WTC11 (cell line): Measurements from ENCODE around the gene ACTMAP. TPM values are rescaled to one million over a fixed set of nuclear protein-coding genes. Genes with fewer than 3 reads are reported as not detected.
"Not testable (repeated sequence)": the region's sequence is repeated elsewhere in the genome, so short reads cannot be mapped to it uniquely, and the experiment has no call there.

Experiments
- ATAC-seq: fragments of 200-7000 bp; cut with Tn5 transposase; 2 replicates; pipeline ENCODE4 v1.10.0; 2021; ENCODE audit warnings: mild to moderate bottlenecking, moderate library complexity
- CTCF ChIA-PET: fragments of 300-600 bp; sonication (Branson Sonifier 250); formaldehyde crosslinking; loops from one replicate; lab custom pipeline; 2021; ENCODE audit warnings: antibody characterized with exemption; lab: Charles Lee
- POLR2A ChIA-PET: fragments of 350-600 bp; sonication (Branson Sonifier 250); formaldehyde crosslinking; loops from one replicate; lab custom pipeline; 2021; ENCODE audit warnings: antibody characterized with exemption; lab: Charles Lee
- DNase-seq: peaks from one replicate; pipeline ENCODE4 v3.0.0; 2021; ENCODE audit warnings: low spot score
- H3K27ac Mint-ChIP-seq: 2 replicates; pipeline ENCODE4 v1.8.0; 2021; ENCODE audit warnings: mixed read lengths
- H3K27me3 Mint-ChIP-seq: 2 replicates; pipeline ENCODE4 v1.8.0; 2021; ENCODE audit warnings: low read depth, mild to moderate bottlenecking, moderate library complexity, mixed read lengths
- H3K36me3 Mint-ChIP-seq: 2 replicates; pipeline ENCODE4 v1.8.0; 2021; ENCODE audit warnings: mixed read lengths
- H3K4me1 Mint-ChIP-seq: 2 replicates; pipeline ENCODE4 v1.8.0; 2022; ENCODE audit warnings: mixed read lengths
- H3K4me3 Mint-ChIP-seq: 2 replicates; pipeline ENCODE4 v1.8.0; 2021; ENCODE audit warnings: mild to moderate bottlenecking, moderate library complexity, mixed read lengths
- H3K9me3 Mint-ChIP-seq: 2 replicates; pipeline ENCODE4 v1.8.0; 2021; ENCODE audit warnings: mixed read lengths
- GRHL2 ChIP-seq: fragments of 250-450 bp; sonication (Bioruptor Pico); IDR thresholded peaks from 2 replicates; pipeline ENCODE4 v1.8.0; 2022; ENCODE audit warnings: mild to moderate bottlenecking, moderate library complexity; ENCODE audit not compliant: insufficient replicate concordance, severe bottlenecking
- GTF2I ChIP-seq: fragments of 250-450 bp; sonication (Bioruptor Pico); conservative IDR thresholded peaks from 2 replicates; pipeline ENCODE4 v1.4.0; 2021; ENCODE audit warnings: mild to moderate bottlenecking
- JAZF1 ChIP-seq: fragments of 250-450 bp; sonication (Bioruptor Pico); IDR thresholded peaks from 2 replicates; pipeline ENCODE4 v1.9.0; 2021; ENCODE audit warnings: moderate library complexity, mild to moderate bottlenecking, inconsistent platforms
- JUN ChIP-seq: sonication (generic); formaldehyde crosslinking; IDR thresholded peaks from 2 replicates; pipeline ENCODE4 v1.8.0; 2023; ENCODE audit warnings: mild to moderate bottlenecking, missing genetic modification reagents
- MYBL2 ChIP-seq: sonication (generic); formaldehyde crosslinking; IDR thresholded peaks from 2 replicates; pipeline ENCODE4 v1.8.1; 2023; ENCODE audit warnings: mild to moderate bottlenecking, moderate library complexity, missing genetic modification reagents
- NR1H2 ChIP-seq: sonication (generic); formaldehyde crosslinking; IDR thresholded peaks from 2 replicates; pipeline ENCODE4 v1.9.0; 2021; ENCODE audit warnings: mild to moderate bottlenecking, moderate library complexity, missing genetic modification reagents
- PRRX2 ChIP-seq: fragments of 250-450 bp; sonication (Bioruptor Pico); IDR thresholded peaks from 2 replicates; pipeline ENCODE4 v1.8.0; 2021; ENCODE audit warnings: mild to moderate bottlenecking
- SP1 ChIP-seq: sonication (generic); formaldehyde crosslinking; conservative IDR thresholded peaks from 2 replicates; pipeline ENCODE4 v1.8.1; 2022; ENCODE audit warnings: missing genetic modification reagents
- ZNF263 ChIP-seq: sonication (generic); formaldehyde crosslinking; IDR thresholded peaks from 2 replicates; pipeline ENCODE4 v1.8.1; 2022; ENCODE audit warnings: low read depth, mild to moderate bottlenecking, moderate library complexity, missing genetic modification reagents
- total RNA-seq: library from RNA; stranded (reverse); gene quantifications from 3 replicates; pipeline ENCODE4 v1.2.3, GENCODE V29; 2021
- TF ChIP-seq, protein P1 (sequence below): fragments of 250-450 bp; sonication (Bioruptor Pico); IDR thresholded peaks from 2 replicates; pipeline ENCODE4 v1.9.0; 2021; ENCODE audit warnings: mild to moderate bottlenecking, borderline replicate concordance
- TF ChIP-seq, protein P2 (sequence below): sonication (generic); formaldehyde crosslinking; IDR thresholded peaks from 2 replicates; pipeline ENCODE4 v1.8.0; 2022; ENCODE audit warnings: missing genetic modification reagents
- TF ChIP-seq, protein P3 (sequence below): sonication (generic); formaldehyde crosslinking; IDR thresholded peaks from 2 replicates; pipeline ENCODE4 v1.8.1; 2022; ENCODE audit warnings: low read depth, mild to moderate bottlenecking, moderate library complexity, missing genetic modification reagents, borderline replicate concordance

Gene ACTMAP
- total RNA-seq, 1 experiment from 2014 or later = 29.6 TPM

DNA sequence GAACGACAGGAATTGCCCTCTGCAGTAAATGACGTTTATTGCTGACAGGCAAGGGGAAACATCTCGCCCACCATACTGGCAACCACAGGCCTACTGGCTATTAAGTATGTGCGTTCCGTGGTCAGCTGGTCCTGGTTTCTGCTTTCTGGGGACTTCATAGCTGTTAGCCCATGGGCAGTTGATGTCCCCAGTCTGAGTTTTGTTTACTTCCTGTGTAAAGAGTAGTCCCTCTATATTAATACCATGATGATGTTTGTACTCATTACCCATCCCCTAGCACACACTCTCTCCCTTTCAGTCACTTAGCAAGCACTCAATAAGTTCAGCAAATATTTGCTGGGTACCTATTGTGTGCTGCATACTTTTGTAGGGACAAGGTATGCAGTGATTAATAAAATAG, 18.6 kb upstream of the ACTMAP start:
- peaks cover 27% of the 10 kb centered on the region for H3K36me3 Mint-ChIP-seq
- no peaks in the 10 kb centered on the region for H3K27me3 Mint-ChIP-seq
- H3K4me3 Mint-ChIP-seq = no peak overlapping the region
- DNase-seq = no peak
- H3K27ac Mint-ChIP-seq = no peak overlapping the region; the same call in 1 of the 2 replicates
- H3K4me1 Mint-ChIP-seq = no peaks in the 10 kb centered on the region
- ATAC-seq = no peak
- CTCF ChIA-PET = no interaction called here
- peaks cover 14% of the 10 kb centered on the region for H3K9me3 Mint-ChIP-seq
- TF ChIP-seq ZNF263 (CRISPR knock-in tag) = no peak
- TF ChIP-seq, protein P1, sequence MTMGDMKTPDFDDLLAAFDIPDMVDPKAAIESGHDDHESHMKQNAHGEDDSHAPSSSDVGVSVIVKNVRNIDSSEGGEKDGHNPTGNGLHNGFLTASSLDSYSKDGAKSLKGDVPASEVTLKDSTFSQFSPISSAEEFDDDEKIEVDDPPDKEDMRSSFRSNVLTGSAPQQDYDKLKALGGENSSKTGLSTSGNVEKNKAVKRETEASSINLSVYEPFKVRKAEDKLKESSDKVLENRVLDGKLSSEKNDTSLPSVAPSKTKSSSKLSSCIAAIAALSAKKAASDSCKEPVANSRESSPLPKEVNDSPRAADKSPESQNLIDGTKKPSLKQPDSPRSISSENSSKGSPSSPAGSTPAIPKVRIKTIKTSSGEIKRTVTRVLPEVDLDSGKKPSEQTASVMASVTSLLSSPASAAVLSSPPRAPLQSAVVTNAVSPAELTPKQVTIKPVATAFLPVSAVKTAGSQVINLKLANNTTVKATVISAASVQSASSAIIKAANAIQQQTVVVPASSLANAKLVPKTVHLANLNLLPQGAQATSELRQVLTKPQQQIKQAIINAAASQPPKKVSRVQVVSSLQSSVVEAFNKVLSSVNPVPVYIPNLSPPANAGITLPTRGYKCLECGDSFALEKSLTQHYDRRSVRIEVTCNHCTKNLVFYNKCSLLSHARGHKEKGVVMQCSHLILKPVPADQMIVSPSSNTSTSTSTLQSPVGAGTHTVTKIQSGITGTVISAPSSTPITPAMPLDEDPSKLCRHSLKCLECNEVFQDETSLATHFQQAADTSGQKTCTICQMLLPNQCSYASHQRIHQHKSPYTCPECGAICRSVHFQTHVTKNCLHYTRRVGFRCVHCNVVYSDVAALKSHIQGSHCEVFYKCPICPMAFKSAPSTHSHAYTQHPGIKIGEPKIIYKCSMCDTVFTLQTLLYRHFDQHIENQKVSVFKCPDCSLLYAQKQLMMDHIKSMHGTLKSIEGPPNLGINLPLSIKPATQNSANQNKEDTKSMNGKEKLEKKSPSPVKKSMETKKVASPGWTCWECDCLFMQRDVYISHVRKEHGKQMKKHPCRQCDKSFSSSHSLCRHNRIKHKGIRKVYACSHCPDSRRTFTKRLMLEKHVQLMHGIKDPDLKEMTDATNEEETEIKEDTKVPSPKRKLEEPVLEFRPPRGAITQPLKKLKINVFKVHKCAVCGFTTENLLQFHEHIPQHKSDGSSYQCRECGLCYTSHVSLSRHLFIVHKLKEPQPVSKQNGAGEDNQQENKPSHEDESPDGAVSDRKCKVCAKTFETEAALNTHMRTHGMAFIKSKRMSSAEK (CRISPR knock-in tag) = no peak
- TF ChIP-seq, protein P2, sequence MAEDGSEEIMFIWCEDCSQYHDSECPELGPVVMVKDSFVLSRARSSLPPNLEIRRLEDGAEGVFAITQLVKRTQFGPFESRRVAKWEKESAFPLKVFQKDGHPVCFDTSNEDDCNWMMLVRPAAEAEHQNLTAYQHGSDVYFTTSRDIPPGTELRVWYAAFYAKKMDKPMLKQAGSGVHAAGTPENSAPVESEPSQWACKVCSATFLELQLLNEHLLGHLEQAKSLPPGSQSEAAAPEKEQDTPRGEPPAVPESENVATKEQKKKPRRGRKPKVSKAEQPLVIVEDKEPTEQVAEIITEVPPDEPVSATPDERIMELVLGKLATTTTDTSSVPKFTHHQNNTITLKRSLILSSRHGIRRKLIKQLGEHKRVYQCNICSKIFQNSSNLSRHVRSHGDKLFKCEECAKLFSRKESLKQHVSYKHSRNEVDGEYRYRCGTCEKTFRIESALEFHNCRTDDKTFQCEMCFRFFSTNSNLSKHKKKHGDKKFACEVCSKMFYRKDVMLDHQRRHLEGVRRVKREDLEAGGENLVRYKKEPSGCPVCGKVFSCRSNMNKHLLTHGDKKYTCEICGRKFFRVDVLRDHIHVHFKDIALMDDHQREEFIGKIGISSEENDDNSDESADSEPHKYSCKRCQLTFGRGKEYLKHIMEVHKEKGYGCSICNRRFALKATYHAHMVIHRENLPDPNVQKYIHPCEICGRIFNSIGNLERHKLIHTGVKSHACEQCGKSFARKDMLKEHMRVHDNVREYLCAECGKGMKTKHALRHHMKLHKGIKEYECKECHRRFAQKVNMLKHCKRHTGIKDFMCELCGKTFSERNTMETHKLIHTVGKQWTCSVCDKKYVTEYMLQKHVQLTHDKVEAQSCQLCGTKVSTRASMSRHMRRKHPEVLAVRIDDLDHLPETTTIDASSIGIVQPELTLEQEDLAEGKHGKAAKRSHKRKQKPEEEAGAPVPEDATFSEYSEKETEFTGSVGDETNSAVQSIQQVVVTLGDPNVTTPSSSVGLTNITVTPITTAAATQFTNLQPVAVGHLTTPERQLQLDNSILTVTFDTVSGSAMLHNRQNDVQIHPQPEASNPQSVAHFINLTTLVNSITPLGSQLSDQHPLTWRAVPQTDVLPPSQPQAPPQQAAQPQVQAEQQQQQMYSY (CRISPR knock-in tag) = no peak
- TF ChIP-seq JUN (CRISPR knock-in tag) = no peak
- no peak for TF ChIP-seq JAZF1 (CRISPR knock-in tag)
- TF ChIP-seq GRHL2 (CRISPR knock-in tag) = no peak
- POLR2A ChIA-PET = no interaction called here

DNA sequence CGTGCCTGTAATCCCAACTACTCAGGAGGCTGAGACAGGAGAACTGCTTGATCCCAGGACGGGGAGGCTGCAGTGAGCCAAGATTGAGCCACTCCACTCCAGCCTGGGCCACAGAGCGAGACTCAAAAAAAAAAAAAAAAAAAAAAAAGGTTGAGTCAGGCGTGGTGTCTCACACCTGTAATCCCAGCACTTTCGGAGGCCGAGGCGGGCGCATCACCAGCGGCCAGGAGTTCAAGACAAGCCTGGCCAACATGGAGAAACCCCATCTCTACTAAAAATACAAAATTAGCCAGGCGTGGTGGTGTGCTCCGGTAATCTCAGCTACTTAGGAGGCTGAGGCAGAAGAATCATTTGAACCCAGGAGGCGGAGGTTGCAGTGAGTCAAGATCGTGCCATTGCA, 16.1 kb upstream of the ACTMAP start:
- H3K36me3 Mint-ChIP-seq = peaks cover 52% of the 10 kb centered on the region
- not testable (repeated sequence) for H3K27me3 Mint-ChIP-seq, H3K4me1 Mint-ChIP-seq, ATAC-seq, H3K27ac Mint-ChIP-seq, H3K9me3 Mint-ChIP-seq, H3K4me3 Mint-ChIP-seq, DNase-seq
- ChIA-PET CTCF (interaction anchor here (1.6 kb wide), 1 partner anchor 40 kb away, joined by 5 read pairs; no protein-coding TSS in a partner anchor), POLR2A (interaction anchor here (0.7 to 0.8 kb wide), 2 partner anchors 64 to 424 kb away, joined by 3 read pairs; no protein-coding TSS in a partner anchor)

DNA sequence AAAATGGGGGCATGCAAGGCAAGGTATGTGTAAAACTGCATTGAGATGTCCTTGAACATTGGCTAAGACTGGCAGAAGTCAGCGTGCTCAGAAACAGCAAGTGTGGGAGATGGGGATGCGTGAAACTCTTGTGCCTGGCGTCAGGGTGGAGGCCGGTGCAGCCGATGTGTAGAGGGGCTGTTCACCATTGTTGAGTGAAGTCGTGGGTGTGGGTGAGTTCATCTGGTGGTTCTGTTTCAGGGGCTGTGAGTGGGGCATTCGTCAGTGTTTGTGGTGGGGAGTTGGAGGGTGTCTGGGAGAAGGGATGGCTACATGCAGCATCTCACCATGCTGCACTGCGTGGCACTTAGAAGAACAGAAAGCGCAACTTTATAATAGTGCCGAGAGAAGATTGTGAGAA, 13.7 kb upstream of the ACTMAP start:
- Mint-ChIP-seq H3K27me3 (no peaks in the 10 kb centered on the region), H3K27ac (no peak overlapping the region), H3K4me3 (no peak overlapping the region), H3K9me3 (no peaks in the 10 kb centered on the region), H3K36me3 (peaks cover 65% of the 10 kb centered on the region), H3K4me1 (no peaks in the 10 kb centered on the region)
- no peak for ATAC-seq
- POLR2A ChIA-PET = no interaction called here
- CTCF ChIA-PET = no interaction called here
- no peak for DNase-seq
- no peak for TF ChIP-seq SP1
- TF ChIP-seq, protein P2 (CRISPR knock-in tag) = no peak
- no peak for TF ChIP-seq MYBL2 (CRISPR knock-in tag)
- TF ChIP-seq, protein P3, sequence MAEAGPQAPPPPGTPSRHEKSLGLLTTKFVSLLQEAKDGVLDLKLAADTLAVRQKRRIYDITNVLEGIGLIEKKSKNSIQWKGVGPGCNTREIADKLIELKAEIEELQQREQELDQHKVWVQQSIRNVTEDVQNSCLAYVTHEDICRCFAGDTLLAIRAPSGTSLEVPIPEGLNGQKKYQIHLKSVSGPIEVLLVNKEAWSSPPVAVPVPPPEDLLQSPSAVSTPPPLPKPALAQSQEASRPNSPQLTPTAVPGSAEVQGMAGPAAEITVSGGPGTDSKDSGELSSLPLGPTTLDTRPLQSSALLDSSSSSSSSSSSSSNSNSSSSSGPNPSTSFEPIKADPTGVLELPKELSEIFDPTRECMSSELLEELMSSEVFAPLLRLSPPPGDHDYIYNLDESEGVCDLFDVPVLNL = no peak
- TF ChIP-seq GTF2I (CRISPR knock-in tag) = no peak
- TF ChIP-seq PRRX2 = no peak
- TF ChIP-seq NR1H2 (CRISPR knock-in tag) = no peak
